Measurements from ENCODE around the gene FAM110D. TPM values are rescaled to one million over a fixed set of nuclear protein-coding genes. Genes with fewer than 3 reads are reported as not detected.

The FAM110D gene
- total RNA-seq, 1 experiment from 2014 or later: not detected

DNA sequence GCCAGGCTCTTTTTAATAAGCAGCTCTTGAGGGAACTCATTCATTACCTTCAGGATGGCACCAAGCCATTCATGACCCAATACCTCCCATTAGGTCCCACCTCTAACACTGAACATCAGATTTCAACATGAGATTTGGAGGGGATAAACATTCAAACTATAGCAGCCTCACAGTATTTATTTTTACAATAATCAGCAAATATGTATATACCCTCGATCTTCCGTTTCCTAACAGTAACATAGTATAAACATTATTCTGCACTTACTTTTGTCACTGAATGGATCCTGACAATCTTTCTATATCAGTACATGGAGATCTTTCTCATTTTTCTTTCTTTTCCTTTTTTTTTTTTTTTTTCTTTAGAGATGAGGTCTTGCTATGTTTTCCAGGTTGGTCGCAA lies 36.9 kb downstream of the FAM110D start:
- H3K27ac ChIP-seq (ENCODE audit: low read length): no peak overlapping the region

DNA sequence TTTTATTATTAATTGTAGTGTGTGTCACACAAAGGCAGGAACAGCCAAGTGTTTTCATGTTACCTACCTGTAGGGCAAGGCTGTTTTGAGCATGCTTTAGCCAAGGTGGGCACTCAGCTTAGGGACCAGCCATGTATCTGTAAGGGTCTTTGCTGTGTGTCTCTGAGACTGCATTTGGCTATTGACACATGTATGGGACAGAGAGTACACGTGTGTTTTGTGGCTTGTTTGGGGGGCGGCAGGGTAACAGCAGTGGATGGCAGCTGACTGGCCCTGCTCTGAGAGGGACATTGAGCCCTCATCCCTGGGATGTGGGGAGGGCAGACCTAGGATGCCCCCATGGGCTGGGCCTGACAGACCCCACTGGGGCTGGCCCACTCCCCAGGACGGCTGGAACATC lies 38.4 kb downstream of the FAM110D start:
- Histone ChIP-seq H3K4me1 (ENCODE audit: low read length) (no peaks in the 10 kb centered on the region), H3K9ac (ENCODE audit: low read length) (no peak overlapping the region), H3K36me3 (ENCODE audit: insufficient read depth, low read length) (no peaks in the 10 kb centered on the region), H3K27me3 (ENCODE audit: low read length) (no peaks in the 10 kb centered on the region), H4K20me1 (ENCODE audit: insufficient read depth, low read depth, low read length) (no peaks in the 10 kb centered on the region), H3K79me2 (ENCODE audit: low read length) (no peaks in the 10 kb centered on the region), H3K4me2 (ENCODE audit: low read depth, low read length, poor library complexity, severe bottlenecking) (no peak overlapping the region), H3K9me2 (replicated peaks; ENCODE audit: insufficient read depth, low read length) (no peaks in the 10 kb centered on the region), H3K9me3 (ENCODE audit: low read length) (no peaks in the 10 kb centered on the region), H2AFZ (ENCODE audit: low read length) (no peak overlapping the region), H3K27ac (ENCODE audit: low read length) (no peak overlapping the region), H3K4me3 (ENCODE audit: low read length) (no peak overlapping the region)
- no peak for DNase-seq

More for the DNA sequence above, 36.9 kb downstream of the FAM110D start:
- Histone ChIP-seq H3K27me3 (ENCODE audit: low read length) (no peaks in the 10 kb centered on the region), H3K79me2 (ENCODE audit: low read length) (no peaks in the 10 kb centered on the region), H3K4me1 (ENCODE audit: low read length) (no peaks in the 10 kb centered on the region), H2AFZ (ENCODE audit: low read length) (no peak overlapping the region), H3K36me3 (ENCODE audit: insufficient read depth, low read length) (no peaks in the 10 kb centered on the region), H4K20me1 (ENCODE audit: insufficient read depth, low read depth, low read length) (no peaks in the 10 kb centered on the region), H3K4me3 (ENCODE audit: low read length) (no peak overlapping the region), H3K9ac (ENCODE audit: low read length) (no peak overlapping the region), H3K9me3 (ENCODE audit: low read length) (no peaks in the 10 kb centered on the region), H3K4me2 (ENCODE audit: low read depth, low read length, poor library complexity, severe bottlenecking) (no peak overlapping the region), H3K9me2 (replicated peaks; ENCODE audit: insufficient read depth, low read length) (no peaks in the 10 kb centered on the region)
- no peak for DNase-seq

DNA sequence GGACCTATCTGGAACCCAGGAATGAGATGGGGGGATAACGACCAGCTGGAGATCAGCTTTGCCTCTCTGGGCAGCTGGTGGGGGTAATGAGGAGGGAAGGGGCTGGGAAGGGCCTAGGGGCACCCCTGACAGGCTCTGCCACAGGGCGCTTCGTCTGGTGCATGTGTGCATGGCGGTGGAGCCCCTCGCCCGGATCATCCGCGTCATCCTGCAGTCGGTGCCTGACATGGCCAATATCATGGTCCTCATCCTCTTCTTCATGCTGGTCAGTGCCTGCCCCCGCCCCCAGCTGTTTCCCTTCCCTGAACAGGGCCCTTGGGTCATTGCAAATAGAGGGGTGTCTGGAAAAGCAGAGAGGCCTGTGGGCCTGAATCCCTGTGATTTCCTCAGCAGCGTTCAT lies 38.9 kb downstream of the FAM110D start:
- no peak for DNase-seq
- Histone ChIP-seq H3K4me2 (ENCODE audit: low read depth, low read length, poor library complexity, severe bottlenecking) (no peak overlapping the region), H2AFZ (ENCODE audit: low read length) (no peak overlapping the region), H3K4me1 (ENCODE audit: low read length) (no peaks in the 10 kb centered on the region), H3K4me3 (ENCODE audit: low read length) (no peak overlapping the region), H3K79me2 (ENCODE audit: low read length) (no peaks in the 10 kb centered on the region), H3K27ac (ENCODE audit: low read length) (no peak overlapping the region), H3K9me2 (replicated peaks; ENCODE audit: insufficient read depth, low read length) (no peaks in the 10 kb centered on the region), H3K9ac (ENCODE audit: low read length) (no peak overlapping the region), H4K20me1 (ENCODE audit: insufficient read depth, low read depth, low read length) (no peaks in the 10 kb centered on the region), H3K27me3 (ENCODE audit: low read length) (no peaks in the 10 kb centered on the region), H3K36me3 (ENCODE audit: insufficient read depth, low read length) (no peaks in the 10 kb centered on the region), H3K9me3 (ENCODE audit: low read length) (no peaks in the 10 kb centered on the region)

DNA sequence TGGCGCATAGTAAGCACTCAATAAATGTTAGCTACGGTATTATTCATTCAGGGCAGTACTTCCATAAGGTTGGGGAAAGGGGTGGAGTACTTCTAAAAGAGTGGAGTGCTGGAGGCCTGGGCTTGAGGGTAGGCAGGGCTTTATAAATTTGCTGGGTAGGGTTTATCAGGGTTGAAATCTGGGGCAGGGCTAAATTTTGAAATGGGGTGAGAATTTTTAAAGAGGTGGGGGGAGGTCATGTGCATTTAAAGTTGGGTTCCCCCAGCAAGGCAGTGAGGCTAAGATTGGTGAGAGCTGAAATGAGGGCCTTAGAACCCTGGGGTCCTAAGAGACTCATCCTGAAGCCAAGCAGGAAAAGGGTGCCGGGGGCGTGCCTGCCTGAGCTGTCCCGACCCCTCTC lies 41.5 kb downstream of the FAM110D start:
- no peak for DNase-seq
- no peak overlapping the region for H3K4me3 ChIP-seq (ENCODE audit: low read length)
- H4K20me1 ChIP-seq (ENCODE audit: insufficient read depth, low read depth, low read length): no peaks in the 10 kb centered on the region
- H3K27ac ChIP-seq (ENCODE audit: low read length): no peak overlapping the region
- no peaks in the 10 kb centered on the region for H3K9me2 ChIP-seq (replicated peaks; ENCODE audit: insufficient read depth, low read length)
- no peaks in the 10 kb centered on the region for H3K9me3 ChIP-seq (ENCODE audit: low read length)
- no peaks in the 10 kb centered on the region for H3K36me3 ChIP-seq (ENCODE audit: insufficient read depth, low read length)
- no peak overlapping the region for H3K4me2 ChIP-seq (ENCODE audit: low read depth, low read length, poor library complexity, severe bottlenecking)
- H3K27me3 ChIP-seq (ENCODE audit: low read length): no peaks in the 10 kb centered on the region
- H3K9ac ChIP-seq (ENCODE audit: low read length): no peak overlapping the region
- no peaks in the 10 kb centered on the region for H3K79me2 ChIP-seq (ENCODE audit: low read length)
- no peak overlapping the region for H2AFZ ChIP-seq (ENCODE audit: low read length)
- no peaks in the 10 kb centered on the region for H3K4me1 ChIP-seq (ENCODE audit: low read length)

GRCh38 chr1:26203642-26204318 lies 44.9 kb downstream of the FAM110D start:
- H3K9me3 ChIP-seq (ENCODE audit: low read length): no peaks in the 10 kb centered on the region

GRCh38 chr1:26210147-26210870 lies 51.4 kb downstream of the FAM110D start:
- H3K79me2 ChIP-seq (ENCODE audit: low read length): no peaks in the 10 kb centered on the region
- H2AFZ ChIP-seq (ENCODE audit: low read length): no peak overlapping the region

More at GRCh38 chr1:26203642-26204318, 44.9 kb downstream of the FAM110D start:
- Histone ChIP-seq H3K79me2 (ENCODE audit: low read length) (no peaks in the 10 kb centered on the region), H3K4me1 (ENCODE audit: low read length) (no peaks in the 10 kb centered on the region), H3K9me2 (replicated peaks; ENCODE audit: insufficient read depth, low read length) (no peaks in the 10 kb centered on the region), H3K27me3 (ENCODE audit: low read length) (no peaks in the 10 kb centered on the region), H3K27ac (ENCODE audit: low read length) (no peak overlapping the region), H3K36me3 (ENCODE audit: insufficient read depth, low read length) (no peaks in the 10 kb centered on the region), H3K4me3 (ENCODE audit: low read length) (no peak overlapping the region), H3K4me2 (ENCODE audit: low read depth, low read length, poor library complexity, severe bottlenecking) (no peak overlapping the region), H3K9ac (ENCODE audit: low read length) (no peak overlapping the region), H2AFZ (ENCODE audit: low read length) (no peak overlapping the region), H4K20me1 (ENCODE audit: insufficient read depth, low read depth, low read length) (no peaks in the 10 kb centered on the region)
- DNase-seq: peak; percentile 64

GRCh38 chr1:26212726-26213125 lies 53.8 kb downstream of the FAM110D start:
- Histone ChIP-seq H3K4me2 (ENCODE audit: low read depth, low read length, poor library complexity, severe bottlenecking) (no peak overlapping the region), H4K20me1 (ENCODE audit: insufficient read depth, low read depth, low read length) (no peaks in the 10 kb centered on the region), H3K27me3 (ENCODE audit: low read length) (no peaks in the 10 kb centered on the region), H3K79me2 (ENCODE audit: low read length) (no peaks in the 10 kb centered on the region), H3K36me3 (ENCODE audit: insufficient read depth, low read length) (no peaks in the 10 kb centered on the region), H3K9me3 (ENCODE audit: low read length) (no peaks in the 10 kb centered on the region), H3K9ac (ENCODE audit: low read length) (no peak overlapping the region), H3K4me1 (ENCODE audit: low read length) (no peaks in the 10 kb centered on the region), H3K27ac (ENCODE audit: low read length) (no peak overlapping the region), H3K9me2 (replicated peaks; ENCODE audit: insufficient read depth, low read length) (no peaks in the 10 kb centered on the region), H2AFZ (ENCODE audit: low read length) (no peak overlapping the region), H3K4me3 (ENCODE audit: low read length) (no peak overlapping the region)
- DNase-seq: no peak

More at GRCh38 chr1:26210147-26210870, 51.4 kb downstream of the FAM110D start:
- Histone ChIP-seq H3K27me3 (ENCODE audit: low read length) (no peaks in the 10 kb centered on the region), H3K9ac (ENCODE audit: low read length) (no peak overlapping the region), H3K4me3 (ENCODE audit: low read length) (no peak overlapping the region), H3K4me1 (ENCODE audit: low read length) (no peaks in the 10 kb centered on the region), H3K9me3 (ENCODE audit: low read length) (no peaks in the 10 kb centered on the region), H3K4me2 (ENCODE audit: low read depth, low read length, poor library complexity, severe bottlenecking) (no peak overlapping the region), H3K27ac (ENCODE audit: low read length) (no peak overlapping the region), H3K36me3 (ENCODE audit: insufficient read depth, low read length) (no peaks in the 10 kb centered on the region), H4K20me1 (ENCODE audit: insufficient read depth, low read depth, low read length) (no peaks in the 10 kb centered on the region), H3K9me2 (replicated peaks; ENCODE audit: insufficient read depth, low read length) (no peaks in the 10 kb centered on the region)
- no peak for DNase-seq

GRCh38 chr1:26213335-26213905 lies 54.5 kb downstream of the FAM110D start:
- no peak overlapping the region for H3K4me3 ChIP-seq (ENCODE audit: low read length)
- H3K9ac ChIP-seq (ENCODE audit: low read length): no peak overlapping the region
- no peak overlapping the region for H3K4me2 ChIP-seq (ENCODE audit: low read depth, low read length, poor library complexity, severe bottlenecking)
- no peaks in the 10 kb centered on the region for H4K20me1 ChIP-seq (ENCODE audit: insufficient read depth, low read depth, low read length)
- no peaks in the 10 kb centered on the region for H3K36me3 ChIP-seq (ENCODE audit: insufficient read depth, low read length)
- H2AFZ ChIP-seq (ENCODE audit: low read length): no peak overlapping the region
- DNase-seq: no peak
- H3K27ac ChIP-seq (ENCODE audit: low read length): no peak overlapping the region
- H3K27me3 ChIP-seq (ENCODE audit: low read length): no peaks in the 10 kb centered on the region
- H3K9me2 ChIP-seq (replicated peaks; ENCODE audit: insufficient read depth, low read length): no peaks in the 10 kb centered on the region
- H3K4me1 ChIP-seq (ENCODE audit: low read length): no peaks in the 10 kb centered on the region
- no peaks in the 10 kb centered on the region for H3K9me3 ChIP-seq (ENCODE audit: low read length)
- H3K79me2 ChIP-seq (ENCODE audit: low read length): no peaks in the 10 kb centered on the region

Data from Karpas-422 (cell line).